Measurements from ENCODE around the gene PNMA8B.

PNMA8B gene

GRCh38 chr19:46451352-46451751 lies 44.3 kb downstream of the PNMA8B start:
- no peak for DNase-seq

- DNase-seq: no peak
These were observed 44.9 kb downstream of the PNMA8B start for GRCh38 chr19:46450737-46451136.

- no peak for DNase-seq
These were observed 46.4 kb downstream of the PNMA8B start for GRCh38 chr19:46449228-46449627.

- DNase-seq: no peak
These were observed 47.1 kb downstream of the PNMA8B start for GRCh38 chr19:46448601-46449000.

GRCh38 chr19:46447824-46448223 lies 47.8 kb downstream of the PNMA8B start:
- DNase-seq: no peak

- DNase-seq: no peak
These were observed 48.7 kb downstream of the PNMA8B start for GRCh38 chr19:46447006-46447405.

GRCh38 chr19:46446021-46446420 lies 49.6 kb downstream of the PNMA8B start:
- DNase-seq: no peak

GRCh38 chr19:46442808-46443450 lies 52.7 kb downstream of the PNMA8B start:
- DNase-seq: no peak

GRCh38 chr19:46441866-46442265 lies 53.8 kb downstream of the PNMA8B start:
- DNase-seq: no peak

Data from activated naive CD4-positive, alpha-beta T cell (primary cell).